Chondrocyte (in vitro differentiated cells): ENCODE data around the gene PLP2. TPM values are rescaled to one million over a fixed set of nuclear protein-coding genes. Genes with fewer than 3 reads are reported as not detected.
"Not testable (repeated sequence)": the region's sequence is repeated elsewhere in the genome, so short reads cannot be mapped to it uniquely, and the experiment has no call there.

Source experiments
- DNase-seq: peaks from one replicate; pipeline ENCODE4 v3.0.0; 2021; ENCODE audit warnings: mixed read lengths, low spot score
- H3K27ac Mint-ChIP-seq: one replicate; pipeline ENCODE4 v1.8.0; 2021; ENCODE audit warnings: mild to moderate bottlenecking, moderate library complexity, mixed read lengths; ENCODE audit not compliant: unreplicated experiment
- H3K27me3 Mint-ChIP-seq: 2 replicates; pipeline ENCODE4 v1.8.0; 2021; ENCODE audit warnings: low read depth, mixed read lengths
- H3K36me3 Mint-ChIP-seq: 2 replicates; pipeline ENCODE4 v1.8.0; 2021; ENCODE audit warnings: low read depth, mixed read lengths
- H3K4me1 Mint-ChIP-seq: 2 replicates; pipeline ENCODE4 v1.8.0; 2021; ENCODE audit warnings: low read depth, mild to moderate bottlenecking, mixed read lengths
- H3K4me3 Mint-ChIP-seq: one replicate; pipeline ENCODE4 v1.8.0; 2021; ENCODE audit warnings: mild to moderate bottlenecking, moderate library complexity, mixed read lengths; ENCODE audit not compliant: unreplicated experiment
- H3K9me3 Mint-ChIP-seq: 2 replicates; pipeline ENCODE4 v1.8.0; 2021; ENCODE audit warnings: low read depth, mixed read lengths
- total RNA-seq: library from RNA; stranded (reverse); gene quantifications from 3 replicates; pipeline ENCODE4 v1.2.1, GENCODE V29; 2021
- TF ChIP-seq, protein P1 (sequence below): fragments of 200-600 bp; sonication (generic); IDR thresholded peaks from 2 replicates; pipeline ENCODE4 v1.5.0; 2021; ENCODE audit warnings: antibody characterized with exemption, mild to moderate bottlenecking, moderate library complexity

PLP2 gene
- total RNA-seq, 1 donor from 2014 or later, result 187 TPM

DNA sequence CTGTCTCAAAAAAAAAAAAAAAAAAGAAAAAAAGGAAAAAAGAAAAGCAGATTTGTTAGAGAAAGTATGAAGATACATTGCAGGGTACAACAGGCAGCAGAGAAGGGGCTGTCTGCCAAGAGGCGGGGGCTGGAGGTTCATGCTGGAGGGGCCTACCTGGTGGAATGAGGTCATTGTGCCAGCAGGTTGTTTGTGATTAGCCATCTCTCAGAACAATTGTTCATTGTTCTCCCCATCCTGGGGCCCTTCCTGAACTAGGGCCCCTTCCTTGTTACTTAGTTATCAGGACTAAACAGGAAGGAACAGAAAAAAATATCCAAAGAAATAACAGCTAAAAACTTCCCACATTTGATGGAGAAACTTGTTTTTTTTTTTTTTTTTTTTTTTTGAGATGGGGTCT, 34.2 kb upstream of the PLP2 start:
- H3K27ac Mint-ChIP-seq, result no peak overlapping the region
- H3K4me3 Mint-ChIP-seq, result no peak overlapping the region
- H3K9me3 Mint-ChIP-seq, result peaks cover 27% of the 10 kb centered on the region
- no peaks in the 10 kb centered on the region for H3K27me3 Mint-ChIP-seq
- no peaks in the 10 kb centered on the region for H3K4me1 Mint-ChIP-seq
- DNase-seq, result no peak
- peaks cover 2% of the 10 kb centered on the region for H3K36me3 Mint-ChIP-seq
- TF ChIP-seq, protein P1, sequence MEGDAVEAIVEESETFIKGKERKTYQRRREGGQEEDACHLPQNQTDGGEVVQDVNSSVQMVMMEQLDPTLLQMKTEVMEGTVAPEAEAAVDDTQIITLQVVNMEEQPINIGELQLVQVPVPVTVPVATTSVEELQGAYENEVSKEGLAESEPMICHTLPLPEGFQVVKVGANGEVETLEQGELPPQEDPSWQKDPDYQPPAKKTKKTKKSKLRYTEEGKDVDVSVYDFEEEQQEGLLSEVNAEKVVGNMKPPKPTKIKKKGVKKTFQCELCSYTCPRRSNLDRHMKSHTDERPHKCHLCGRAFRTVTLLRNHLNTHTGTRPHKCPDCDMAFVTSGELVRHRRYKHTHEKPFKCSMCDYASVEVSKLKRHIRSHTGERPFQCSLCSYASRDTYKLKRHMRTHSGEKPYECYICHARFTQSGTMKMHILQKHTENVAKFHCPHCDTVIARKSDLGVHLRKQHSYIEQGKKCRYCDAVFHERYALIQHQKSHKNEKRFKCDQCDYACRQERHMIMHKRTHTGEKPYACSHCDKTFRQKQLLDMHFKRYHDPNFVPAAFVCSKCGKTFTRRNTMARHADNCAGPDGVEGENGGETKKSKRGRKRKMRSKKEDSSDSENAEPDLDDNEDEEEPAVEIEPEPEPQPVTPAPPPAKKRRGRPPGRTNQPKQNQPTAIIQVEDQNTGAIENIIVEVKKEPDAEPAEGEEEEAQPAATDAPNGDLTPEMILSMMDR, result no peak

DNA sequence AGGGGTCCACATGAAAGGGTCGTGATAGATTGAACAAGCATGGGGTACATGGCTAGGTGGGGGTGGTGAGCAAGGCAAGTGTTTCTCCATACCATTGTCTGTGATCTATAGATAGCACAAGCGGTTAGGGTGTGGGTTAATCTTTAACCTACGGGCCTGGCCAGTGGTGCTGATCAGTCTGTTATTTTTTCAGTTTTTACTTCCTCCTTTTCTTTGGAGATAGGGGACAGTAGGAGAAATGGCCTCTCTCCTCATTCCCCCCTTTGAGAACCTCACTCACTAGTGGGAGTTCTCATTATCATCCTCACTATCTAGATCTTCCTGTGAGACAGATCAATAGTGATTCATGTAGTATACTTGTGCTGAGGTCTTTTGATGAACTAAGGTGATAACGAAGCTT, 32.0 kb upstream of the PLP2 start:
- H3K27me3 Mint-ChIP-seq, result no peaks in the 10 kb centered on the region
- no peak for DNase-seq
- no peaks in the 10 kb centered on the region for H3K4me1 Mint-ChIP-seq
- peaks cover 27% of the 10 kb centered on the region for H3K9me3 Mint-ChIP-seq
- peaks cover 2% of the 10 kb centered on the region for H3K36me3 Mint-ChIP-seq
- no peak overlapping the region for H3K27ac Mint-ChIP-seq
- TF ChIP-seq, protein P1, result no peak
- H3K4me3 Mint-ChIP-seq, result no peak overlapping the region

DNA sequence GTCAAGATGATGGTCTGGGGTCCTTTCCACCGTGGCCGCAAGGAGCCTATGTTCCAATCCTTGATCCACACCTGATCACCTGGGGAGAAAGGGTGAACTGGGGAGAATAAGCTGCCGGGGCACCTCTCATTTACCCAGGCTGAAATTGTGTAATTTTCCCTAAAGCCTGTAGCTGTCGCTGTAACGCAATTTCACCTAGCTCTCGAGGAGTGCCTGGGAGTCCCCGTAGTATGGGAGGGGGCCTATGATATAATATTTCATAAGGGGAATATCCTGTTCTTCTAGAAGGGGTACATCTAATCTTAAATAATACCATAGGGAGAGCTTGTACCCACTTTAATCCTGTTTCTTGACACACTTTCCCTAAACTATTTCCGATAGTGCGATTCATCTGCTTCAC, 29.4 kb upstream of the PLP2 start:
- TF ChIP-seq, protein P1, result peak; percentile 64
- H3K4me1 Mint-ChIP-seq, H3K36me3 Mint-ChIP-seq, H3K27ac Mint-ChIP-seq, H3K27me3 Mint-ChIP-seq, DNase-seq, H3K4me3 Mint-ChIP-seq: not testable (repeated sequence)
- peaks cover 31% of the 10 kb centered on the region for H3K9me3 Mint-ChIP-seq

DNA sequence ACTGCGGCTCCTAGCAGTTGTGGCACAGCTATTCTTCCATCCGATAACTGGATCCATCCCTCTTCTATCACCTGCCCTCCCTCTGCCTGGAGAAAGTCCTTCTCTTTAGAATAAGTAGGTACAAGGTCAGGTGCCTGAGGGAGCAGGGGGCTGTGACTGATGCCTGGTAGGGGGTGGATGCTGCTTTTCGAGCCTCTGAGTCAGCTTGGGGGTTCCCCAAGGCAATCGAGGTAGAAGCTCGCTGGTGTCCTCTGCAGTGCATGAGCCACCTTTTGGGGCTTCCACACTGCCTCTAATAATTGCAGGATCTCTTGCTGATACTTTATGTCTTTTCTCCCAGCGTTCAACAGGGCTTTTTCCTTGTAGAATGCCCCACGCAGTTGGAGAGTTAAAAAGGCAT, 28.5 kb upstream of the PLP2 start:
- not testable (repeated sequence) for H3K27ac Mint-ChIP-seq, H3K27me3 Mint-ChIP-seq, DNase-seq, H3K4me1 Mint-ChIP-seq, H3K36me3 Mint-ChIP-seq, H3K4me3 Mint-ChIP-seq
- H3K9me3 Mint-ChIP-seq, result peaks cover 39% of the 10 kb centered on the region

DNA sequence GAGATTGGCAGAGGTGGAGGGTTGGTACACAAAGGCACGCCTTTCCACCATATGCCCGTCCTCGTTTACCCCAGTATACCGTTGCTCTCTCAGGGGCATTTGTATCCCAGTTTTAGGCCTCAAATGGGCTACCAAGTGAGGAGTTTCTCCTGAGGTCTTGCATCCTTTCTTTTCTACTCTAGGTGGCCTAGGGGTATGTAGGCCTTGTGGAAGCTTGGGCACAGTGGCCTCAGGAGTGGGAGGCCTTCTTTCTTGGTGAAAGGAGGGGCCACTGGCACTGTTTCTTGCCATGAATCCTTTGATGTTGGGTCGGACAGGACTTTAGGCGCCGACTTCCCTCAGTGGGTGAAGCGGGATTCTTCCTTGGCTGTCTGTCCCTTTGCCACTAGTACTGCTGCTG, 24.4 kb upstream of the PLP2 start:
- H3K9me3 Mint-ChIP-seq, result peaks cover 15% of the 10 kb centered on the region
- no peak for DNase-seq
- H3K36me3 Mint-ChIP-seq, result no peaks in the 10 kb centered on the region
- H3K27ac Mint-ChIP-seq, result no peak overlapping the region
- TF ChIP-seq, protein P1, result no peak
- H3K4me1 Mint-ChIP-seq, result no peaks in the 10 kb centered on the region
- no peaks in the 10 kb centered on the region for H3K27me3 Mint-ChIP-seq
- no peak overlapping the region for H3K4me3 Mint-ChIP-seq

DNA sequence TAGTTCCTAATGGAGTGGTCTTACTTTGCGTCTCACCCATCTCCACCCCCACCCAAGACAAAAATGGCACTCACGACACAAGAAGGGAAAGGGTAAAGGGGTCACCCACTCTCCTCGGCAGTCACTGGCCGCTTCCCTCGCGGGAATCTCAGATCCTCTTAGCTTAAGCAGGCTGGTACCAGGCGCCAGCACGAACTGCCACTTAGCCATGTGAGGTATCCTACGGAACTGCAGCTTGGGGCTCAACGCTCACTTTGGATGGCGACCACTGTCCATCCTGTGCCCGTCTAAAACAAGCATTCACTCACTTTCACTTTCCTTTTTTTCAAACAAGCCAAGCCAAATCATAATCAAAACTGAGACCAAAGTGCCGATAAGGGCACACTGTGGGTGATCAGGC, 23.8 kb upstream of the PLP2 start:
- Mint-ChIP-seq H3K36me3 (no peaks in the 10 kb centered on the region), H3K27me3 (no peaks in the 10 kb centered on the region), H3K4me3 (no peak overlapping the region), H3K4me1 (no peaks in the 10 kb centered on the region), H3K27ac (no peak overlapping the region), H3K9me3 (peaks cover 18% of the 10 kb centered on the region)
- TF ChIP-seq, protein P1, result no peak
- DNase-seq, result no peak

DNA sequence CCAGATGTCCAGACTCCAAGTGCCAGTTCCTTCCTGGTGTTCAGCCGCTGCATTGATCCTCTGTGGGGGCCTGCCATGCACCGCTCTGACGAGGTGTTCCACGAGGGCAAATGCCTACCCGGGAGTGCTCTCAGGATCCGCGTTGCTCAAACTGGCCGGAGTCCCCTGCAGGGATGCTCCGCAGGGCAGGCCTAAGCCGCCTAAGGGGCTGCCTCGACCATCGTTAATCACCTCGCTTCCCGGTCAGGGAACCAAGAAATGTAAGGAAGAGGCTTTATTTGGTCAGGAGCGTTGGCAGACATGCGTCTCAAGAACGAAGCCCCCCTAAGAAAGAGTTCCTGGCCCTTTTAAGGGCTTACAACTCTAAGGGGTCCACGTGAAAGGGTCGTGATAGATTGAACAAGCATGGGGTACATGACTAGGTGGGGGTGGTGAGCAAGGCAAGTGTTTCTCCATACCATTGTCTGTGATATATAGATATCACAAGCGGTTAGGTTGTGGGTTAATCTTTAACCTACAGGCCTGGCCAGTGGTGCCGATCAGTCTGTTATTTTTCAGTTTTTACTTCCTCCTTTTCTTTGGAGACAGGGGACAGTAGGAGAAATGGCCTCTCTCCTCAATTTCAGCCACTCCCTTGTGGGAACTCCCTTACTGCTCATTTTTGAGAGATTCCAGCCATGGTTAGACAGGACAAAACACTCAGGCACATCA, 23.2 kb upstream of the PLP2 start:
- H3K9me3 Mint-ChIP-seq, result peaks cover 18% of the 10 kb centered on the region
- not testable (repeated sequence) for DNase-seq, H3K27me3 Mint-ChIP-seq, H3K36me3 Mint-ChIP-seq, H3K4me3 Mint-ChIP-seq, H3K27ac Mint-ChIP-seq, H3K4me1 Mint-ChIP-seq

DNA sequence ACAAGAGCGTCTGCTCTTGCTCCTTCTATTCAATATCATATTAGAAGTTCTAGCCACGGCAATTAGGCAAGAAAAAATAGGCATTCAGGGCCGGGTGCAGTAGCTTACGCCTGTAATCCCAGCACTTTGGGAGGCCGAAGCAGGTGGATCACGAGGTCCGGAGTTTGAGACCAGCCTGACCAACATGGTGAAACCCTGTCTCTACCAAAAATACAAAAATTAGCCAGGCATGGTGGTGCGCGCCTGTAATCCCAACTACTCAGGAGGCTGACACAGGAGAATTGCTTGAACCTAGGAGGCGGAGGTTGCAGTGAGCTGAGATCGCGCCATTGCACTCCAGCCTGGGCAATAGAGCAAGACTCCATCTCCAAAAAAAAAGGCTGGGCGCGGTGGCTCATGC, 22.4 kb upstream of the PLP2 start:
- H3K36me3 Mint-ChIP-seq, H3K27me3 Mint-ChIP-seq, H3K4me1 Mint-ChIP-seq, H3K27ac Mint-ChIP-seq, H3K4me3 Mint-ChIP-seq, DNase-seq: not testable (repeated sequence)
- peaks cover 18% of the 10 kb centered on the region for H3K9me3 Mint-ChIP-seq
